Spinal cord (tissue), 10 donors: ENCODE measurements around the gene ZNF512B. TPM values are rescaled to one million over a fixed set of nuclear protein-coding genes. Genes with fewer than 3 reads are reported as not detected.

Experiments
- DNase-seq, 6 donors: peaks; one replicate each; pipeline versions ENCODE4 v3.0.0 to v3.0.0-alpha.2; 2013 to 2015; ENCODE audit warnings: low spot score in 6 of 6, low read depth in 4 of 6
- H3K27ac ChIP-seq: one replicate; pipeline ENCODE4 v1.5.1; 2013; ENCODE audit warnings: low read depth, low read length, control low read depth
- H3K27me3 ChIP-seq: one replicate; pipeline ENCODE4 v1.6.1; 2013; ENCODE audit warnings: low read length; ENCODE audit not compliant: control insufficient read depth, insufficient read depth
- H3K36me3 ChIP-seq: one replicate; pipeline ENCODE4 v1.6.1; 2013; ENCODE audit warnings: low read length; ENCODE audit not compliant: control insufficient read depth, insufficient read depth
- H3K4me1 ChIP-seq: one replicate; pipeline ENCODE4 v1.6.1; 2013; ENCODE audit warnings: low read length; ENCODE audit not compliant: control insufficient read depth, insufficient read depth
- H3K4me3 ChIP-seq: one replicate; pipeline ENCODE4 v1.5.1; 2013; ENCODE audit warnings: low read depth, low read length, control low read depth
- H3K9me3 ChIP-seq: one replicate; pipeline ENCODE4 v1.6.1; 2013; ENCODE audit warnings: low read length; ENCODE audit not compliant: control insufficient read depth, insufficient read depth
- WGBS: methylation state at CpG from one replicate; pipeline ENCODE4 v1.1.5; 2013; ENCODE audit warnings: missing lambda C conversion rate; ENCODE audit not compliant: insufficient coverage; 5-methylcytosine and 5-hydroxymethylcytosine counted together
- polyA plus RNA-seq, 2 donors: library from polyadenylated mRNA; unstranded; fragments of 120-200 nt; gene quantifications; one replicate each; pipeline ENCODE4 v1.2.1, GENCODE V29; 2013; ENCODE audit not compliant: insufficient read length in 2 of 2
- total RNA-seq, 2 donors: library from RNA; depleted of rRNA in 1 of 2; stranded (reverse); fragments of 120-200 nt in 1 of 2; fragments of >200 nt in 1 of 2; gene quantifications; one replicate each; pipeline versions ENCODE4 v1.2.3 to v1.2.4, GENCODE V29; 2013 to 2014
- donor health status: healthy.

The ZNF512B gene
- total and polyA plus RNA-seq, 4 donors = 10.6 to 44.7 (median 33.9) TPM

DNA sequence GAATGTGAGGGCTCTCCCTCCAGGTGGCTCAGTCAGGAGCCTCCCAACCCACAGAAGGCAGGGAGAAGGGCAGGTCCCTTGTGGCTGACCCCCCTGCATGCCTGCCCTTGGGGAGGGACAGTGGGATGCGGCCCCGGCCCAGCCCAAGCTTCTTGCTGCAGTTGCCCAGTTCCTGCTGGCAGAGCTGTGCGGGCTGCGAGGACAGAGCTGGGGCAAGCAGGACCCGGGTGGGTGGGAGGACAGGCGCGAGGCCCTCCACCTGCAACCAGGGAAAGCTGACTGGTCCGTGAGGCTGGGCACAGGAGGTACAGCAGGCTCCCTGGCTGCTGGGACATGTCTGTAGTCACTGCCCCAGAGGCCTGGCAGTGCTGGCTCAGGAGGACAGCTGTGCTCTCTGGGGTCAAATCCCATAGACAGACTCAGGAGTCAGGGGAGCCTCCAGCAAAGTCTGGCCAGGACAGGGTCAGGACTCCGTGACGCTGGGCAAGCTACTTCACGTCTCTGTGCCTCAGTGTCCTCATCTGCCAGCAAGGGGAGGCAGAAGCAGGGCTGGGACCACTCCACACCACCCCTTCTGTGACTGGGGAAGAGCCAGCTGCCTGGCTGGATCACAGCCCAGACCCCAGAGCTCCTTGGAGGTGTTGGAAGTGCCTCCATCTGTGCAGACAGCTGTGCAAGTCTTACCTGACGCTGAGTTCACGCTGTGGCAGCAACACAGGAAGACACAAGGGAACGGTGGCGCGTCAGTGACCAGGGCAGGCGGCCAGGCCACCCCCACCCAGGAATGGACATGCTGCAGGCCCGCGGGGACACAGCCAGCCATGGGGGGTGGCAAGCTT lies 26.5 kb downstream of the ZNF512B start:
- no peak overlapping the region for H3K27ac ChIP-seq
- H3K4me1 ChIP-seq = peaks cover 27% of the 10 kb centered on the region
- DNase-seq = peak in 2 of 6 donors; percentile 21 to 40
- H3K27me3 ChIP-seq = no peaks in the 10 kb centered on the region
- no peak overlapping the region for H3K4me3 ChIP-seq
- no peaks in the 10 kb centered on the region for H3K9me3 ChIP-seq
- peaks cover 87% of the 10 kb centered on the region for H3K36me3 ChIP-seq
- WGBS = 82% methylated on average over 19 of the region's 19 CpGs

DNA sequence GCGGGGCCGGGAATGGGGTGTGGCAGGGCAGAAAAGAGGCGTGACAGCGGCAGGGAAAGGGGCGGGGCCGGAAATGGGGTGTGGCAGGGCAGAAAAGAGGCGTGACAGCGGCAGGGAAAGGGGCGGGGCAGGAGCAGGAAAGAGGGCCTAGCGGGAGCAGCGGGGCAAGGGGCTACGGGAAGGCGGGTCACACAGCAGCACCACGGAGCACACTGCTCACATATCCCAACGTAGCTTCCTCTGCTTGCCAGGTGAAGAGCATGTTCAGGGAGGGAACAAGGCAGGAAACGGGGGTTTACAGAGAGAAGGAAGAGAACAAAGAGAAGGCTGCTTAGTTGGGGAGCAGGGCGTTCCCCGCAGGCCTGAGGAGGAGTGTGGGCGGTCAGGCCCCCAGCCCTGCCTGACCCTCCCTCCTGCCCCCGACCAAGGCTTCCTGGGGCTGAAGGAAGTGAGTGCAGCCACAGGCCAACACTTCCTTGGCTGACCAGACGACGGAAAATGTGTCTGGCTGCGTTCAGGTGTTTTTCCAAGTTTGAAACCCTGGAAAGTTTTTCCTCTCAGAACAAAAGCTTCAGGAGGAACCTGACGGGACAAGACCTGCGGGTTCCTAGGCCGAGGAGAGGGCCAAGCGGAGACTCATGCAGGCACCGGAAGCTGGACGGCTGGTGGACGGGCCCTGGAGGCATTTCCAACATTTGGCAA lies 27.3 kb downstream of the ZNF512B start:
- Histone ChIP-seq H3K9me3 (no peaks in the 10 kb centered on the region), H3K36me3 (peaks cover 89% of the 10 kb centered on the region), H3K27me3 (no peaks in the 10 kb centered on the region), H3K4me1 (peaks cover 19% of the 10 kb centered on the region), H3K27ac (peak overlapping the region; percentile 40), H3K4me3 (no peak overlapping the region)
- no peak for DNase-seq
- 49% methylated on average over 22 of the region's 30 CpGs for WGBS

DNA sequence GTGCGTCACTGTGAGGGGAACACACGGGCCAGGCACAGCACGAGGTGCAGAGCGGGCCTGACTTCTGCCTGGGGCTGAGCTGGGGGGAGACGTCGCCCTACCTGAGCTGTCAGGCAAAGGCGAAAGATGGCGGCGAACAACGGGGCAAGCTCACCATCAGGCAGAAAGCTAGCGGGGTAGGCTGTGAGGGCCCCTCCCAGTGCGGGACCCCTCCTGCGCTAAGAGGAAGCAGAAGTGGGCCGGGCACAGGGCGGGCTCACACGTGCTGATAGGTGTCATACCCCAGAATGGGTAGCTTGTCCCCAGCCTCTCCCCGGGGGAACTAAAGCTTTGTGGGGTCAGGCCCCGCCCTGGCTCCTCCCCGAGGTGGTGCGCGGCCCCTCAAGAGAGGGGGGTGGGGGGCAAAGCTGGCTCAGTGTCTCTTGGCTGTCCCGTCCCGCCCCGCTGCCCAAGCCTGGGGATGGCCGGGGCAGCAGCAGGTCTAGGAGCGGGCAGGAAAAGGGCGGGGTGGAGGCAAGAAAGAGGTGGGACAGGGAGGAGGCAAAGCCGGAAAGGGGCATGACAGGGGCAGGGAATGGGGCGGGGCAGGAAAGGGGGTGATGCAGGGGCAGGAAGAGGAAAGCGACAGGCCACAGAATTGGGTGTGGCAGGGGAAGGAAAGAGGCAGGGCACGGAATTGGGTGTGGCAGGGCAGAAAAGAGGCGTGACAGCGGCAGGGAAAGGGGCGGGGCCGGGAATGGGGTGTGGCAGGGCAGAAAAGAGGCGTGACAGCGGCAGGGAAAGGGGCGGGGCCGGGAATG lies 28.2 kb downstream of the ZNF512B start:
- no peak for DNase-seq
- H3K4me3 ChIP-seq = no peak overlapping the region
- 64% methylated on average over 29 of the region's 39 CpGs for WGBS
- peaks cover 11% of the 10 kb centered on the region for H3K4me1 ChIP-seq
- peaks cover 88% of the 10 kb centered on the region for H3K36me3 ChIP-seq
- H3K27ac ChIP-seq = no peak overlapping the region
- H3K27me3 ChIP-seq = no peaks in the 10 kb centered on the region
- H3K9me3 ChIP-seq = no peaks in the 10 kb centered on the region

DNA sequence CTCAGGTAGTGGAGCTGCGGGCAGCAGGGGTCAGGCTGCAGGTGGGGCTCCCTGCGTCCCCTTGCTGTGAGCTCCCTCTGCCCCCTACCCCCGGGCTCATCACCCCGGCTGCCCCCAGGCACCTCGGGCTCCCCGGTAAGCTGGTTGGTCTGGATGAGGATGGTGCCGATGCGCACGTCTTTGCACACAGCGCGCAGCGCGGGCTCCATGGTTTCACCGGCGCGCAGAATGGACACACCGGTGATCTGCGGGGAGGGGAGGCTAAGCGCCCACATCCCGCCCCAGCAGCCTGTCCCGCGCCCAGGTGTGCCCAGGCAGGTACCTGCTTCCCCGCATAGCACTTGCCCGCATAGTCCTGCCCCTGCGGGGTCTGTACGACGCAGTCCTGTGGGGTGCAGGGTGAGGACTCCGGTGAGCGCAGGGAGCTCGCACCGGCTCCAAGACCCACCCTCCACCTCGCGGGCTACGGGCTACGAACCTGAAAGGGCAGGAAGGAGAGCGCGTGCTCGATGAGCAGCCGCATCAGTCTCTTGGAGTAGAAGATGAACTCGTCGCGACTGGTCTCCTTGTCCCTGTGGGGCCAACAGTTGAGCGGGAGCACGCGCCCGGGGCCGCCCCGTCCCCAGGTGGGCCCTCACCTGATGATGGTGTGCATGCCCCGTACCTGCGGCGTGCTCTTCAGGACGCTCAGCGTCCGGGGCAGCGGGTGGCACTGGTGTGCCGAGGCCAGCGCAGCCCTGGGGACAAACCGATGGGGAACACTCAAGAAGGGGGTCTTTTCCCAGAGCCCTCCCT lies 29.1 kb downstream of the ZNF512B start:
- H3K9me3 ChIP-seq = no peaks in the 10 kb centered on the region
- 84% methylated on average over 53 of the region's 58 CpGs for WGBS
- DNase-seq = no peak
- H3K36me3 ChIP-seq = peaks cover 88% of the 10 kb centered on the region
- H3K27me3 ChIP-seq = no peaks in the 10 kb centered on the region
- H3K4me3 ChIP-seq = no peak overlapping the region
- H3K27ac ChIP-seq = no peak overlapping the region
- peaks cover 10% of the 10 kb centered on the region for H3K4me1 ChIP-seq

DNA sequence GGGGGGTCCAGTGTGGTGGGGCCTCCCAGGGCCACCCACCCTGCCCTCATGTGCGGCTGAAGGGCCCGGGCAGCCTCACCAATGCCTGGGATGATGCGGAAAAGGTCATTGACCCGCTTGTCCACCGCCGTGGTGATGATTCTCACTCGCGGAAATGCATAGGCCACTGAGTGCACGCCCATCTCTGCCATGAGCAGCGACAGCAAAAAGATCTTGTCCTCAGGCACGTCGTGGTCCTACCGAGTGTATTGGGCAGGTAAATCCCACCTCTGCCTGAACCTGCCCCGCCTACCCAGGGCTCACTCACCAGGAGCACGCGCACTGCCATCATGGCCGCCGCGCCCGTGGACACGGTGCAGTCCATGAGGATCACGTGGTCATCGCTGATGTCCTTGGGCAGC lies 29.7 kb downstream of the ZNF512B start:
- no peak overlapping the region for H3K4me3 ChIP-seq
- 82% methylated on average over 22 of the region's 23 CpGs for WGBS
- peaks cover 88% of the 10 kb centered on the region for H3K36me3 ChIP-seq
- no peak for DNase-seq
- H3K27ac ChIP-seq = no peak overlapping the region
- no peaks in the 10 kb centered on the region for H3K9me3 ChIP-seq
- peaks cover 10% of the 10 kb centered on the region for H3K4me1 ChIP-seq
- no peaks in the 10 kb centered on the region for H3K27me3 ChIP-seq

DNA sequence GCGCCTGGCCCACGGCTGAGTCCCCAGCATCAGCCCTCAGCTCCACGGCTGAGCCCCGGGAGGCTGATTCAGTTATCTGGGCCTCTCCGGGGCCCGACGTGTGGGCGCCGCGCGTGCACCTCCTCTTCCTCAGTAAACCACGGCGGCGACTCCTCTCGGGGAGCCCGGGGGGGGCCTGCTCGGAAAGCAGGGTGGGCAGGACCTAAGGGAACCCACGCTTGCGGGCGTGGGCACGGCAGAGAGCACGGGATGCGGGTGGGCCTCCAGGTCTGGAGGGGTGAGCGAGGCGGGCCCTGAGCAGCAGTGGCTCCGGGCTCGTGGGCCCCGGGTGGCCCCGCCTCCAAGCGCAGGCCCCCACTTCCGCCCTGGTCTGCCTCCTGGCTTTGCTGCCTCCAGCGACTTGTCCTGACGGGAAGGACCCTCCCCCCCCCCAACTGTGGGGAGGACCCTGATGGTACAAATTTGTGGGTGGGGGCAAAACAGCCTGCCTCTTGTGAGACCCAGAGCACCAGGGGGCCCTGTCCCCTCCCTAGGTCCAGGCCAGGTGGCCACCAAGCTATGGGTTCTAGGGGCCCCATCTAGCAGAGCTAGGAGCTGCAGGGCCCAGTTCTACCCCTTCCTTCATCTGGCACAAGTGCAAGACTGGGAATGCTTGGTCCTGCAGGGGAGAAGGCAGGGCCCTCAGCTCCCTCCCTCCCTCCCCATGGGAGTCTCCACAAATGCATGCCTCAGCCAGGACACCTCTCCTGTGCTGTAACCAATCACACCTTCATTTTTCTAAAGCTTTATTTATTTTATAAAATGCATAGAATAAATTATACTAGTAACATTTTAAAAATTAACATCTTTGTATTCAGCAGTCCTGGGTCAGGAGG lies 30.4 kb downstream of the ZNF512B start:
- Histone ChIP-seq H3K4me1 (peaks cover 10% of the 10 kb centered on the region), H3K4me3 (no peak overlapping the region), H3K9me3 (no peaks in the 10 kb centered on the region), H3K27ac (no peak overlapping the region), H3K27me3 (no peaks in the 10 kb centered on the region), H3K36me3 (peaks cover 88% of the 10 kb centered on the region)
- WGBS = 79% methylated on average over 27 of the region's 33 CpGs
- no peak for DNase-seq

DNA sequence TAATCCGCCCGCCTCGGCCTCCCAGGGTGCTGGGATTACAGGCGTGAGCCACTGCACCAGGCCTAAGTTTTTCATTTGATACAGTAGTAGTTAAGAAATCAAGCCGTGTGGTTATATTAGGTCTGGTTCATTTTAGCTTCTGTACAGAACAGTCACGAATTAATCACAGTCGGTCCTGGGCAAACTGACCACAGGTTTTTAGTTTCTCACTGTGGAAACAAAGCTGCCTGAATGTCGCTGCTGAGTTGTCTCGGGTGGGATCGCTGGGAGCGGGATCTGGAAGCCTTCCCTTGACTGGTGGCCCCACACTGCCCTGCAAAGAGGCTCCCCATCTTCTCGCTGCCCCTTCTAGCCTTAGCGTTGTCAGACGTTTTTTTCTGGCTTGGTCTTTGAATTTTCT lies 32.1 kb downstream of the ZNF512B start:
- no peaks in the 10 kb centered on the region for H3K27me3 ChIP-seq
- 90% methylated on average over 12 of the region's 14 CpGs for WGBS
- H3K4me3 ChIP-seq = no peak overlapping the region
- no peak for DNase-seq
- H3K9me3 ChIP-seq = no peaks in the 10 kb centered on the region
- H3K4me1 ChIP-seq = peaks cover under 1% of the 10 kb centered on the region
- no peak overlapping the region for H3K27ac ChIP-seq
- peaks cover 85% of the 10 kb centered on the region for H3K36me3 ChIP-seq

DNA sequence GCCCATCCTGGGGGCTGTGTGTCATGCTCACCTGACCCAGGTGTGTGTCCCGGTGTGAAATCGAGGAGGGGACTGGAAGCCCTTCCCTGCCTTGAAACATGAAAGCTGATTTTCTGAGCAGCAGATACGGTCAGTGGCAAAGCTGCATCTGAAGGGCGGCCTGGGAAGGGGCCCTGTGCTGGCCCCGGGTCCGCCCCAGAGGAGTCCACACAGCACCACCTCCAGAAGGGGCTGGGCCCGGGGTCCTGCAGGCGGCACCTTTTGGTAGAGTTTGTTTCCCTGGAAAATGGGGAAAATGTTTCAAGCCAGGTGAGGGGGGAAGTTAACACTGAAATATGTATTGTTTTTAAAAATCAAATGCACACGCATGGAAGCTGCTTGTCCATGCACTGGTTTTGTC lies 34.3 kb downstream of the ZNF512B start:
- peaks cover 88% of the 10 kb centered on the region for H3K36me3 ChIP-seq
- 100% methylated on average over 5 of the region's 9 CpGs for WGBS

More for the DNA sequence above, 34.3 kb downstream of the ZNF512B start:
- no peak for DNase-seq
- no peak overlapping the region for H3K27ac ChIP-seq
- H3K4me1 ChIP-seq = no peaks in the 10 kb centered on the region
- H3K27me3 ChIP-seq = no peaks in the 10 kb centered on the region
- H3K4me3 ChIP-seq = no peak overlapping the region
- no peaks in the 10 kb centered on the region for H3K9me3 ChIP-seq
